DMS79 (cell line): ENCODE results near the gene LOX.
"Not testable (repeated sequence)": the region's sequence is repeated elsewhere in the genome, so short reads cannot be mapped to it uniquely, and the experiment has no call there.

Source experiments
- DNase-seq: peaks from one replicate; lab custom pipeline; 2025; lab: John Stamatoyannopoulos, UW

The LOX gene

GRCh38 chr5:122097391-122097790 lies 19.3 kb upstream of the LOX start:
- no peak for DNase-seq

DNA sequence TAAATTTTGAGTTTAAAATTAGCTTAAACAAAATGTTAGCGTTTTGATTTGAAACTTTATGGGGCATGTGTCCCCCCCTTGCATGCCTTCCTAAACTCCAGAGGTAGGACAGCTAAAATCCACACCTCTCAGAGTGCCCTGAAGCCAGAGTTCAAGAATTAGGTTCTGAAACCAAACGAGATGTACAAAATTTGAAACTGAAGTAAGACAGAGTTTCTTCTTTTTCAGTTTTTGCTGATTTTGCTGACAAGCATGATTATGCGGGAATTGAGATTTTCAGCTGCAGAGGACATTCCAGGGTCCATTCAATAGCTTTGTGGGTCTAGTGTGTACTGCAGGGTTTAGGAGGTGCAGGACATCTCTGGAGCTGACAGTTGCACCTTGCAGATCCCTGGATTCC lies 17.1 kb upstream of the LOX start:
- no peak for DNase-seq

DNA sequence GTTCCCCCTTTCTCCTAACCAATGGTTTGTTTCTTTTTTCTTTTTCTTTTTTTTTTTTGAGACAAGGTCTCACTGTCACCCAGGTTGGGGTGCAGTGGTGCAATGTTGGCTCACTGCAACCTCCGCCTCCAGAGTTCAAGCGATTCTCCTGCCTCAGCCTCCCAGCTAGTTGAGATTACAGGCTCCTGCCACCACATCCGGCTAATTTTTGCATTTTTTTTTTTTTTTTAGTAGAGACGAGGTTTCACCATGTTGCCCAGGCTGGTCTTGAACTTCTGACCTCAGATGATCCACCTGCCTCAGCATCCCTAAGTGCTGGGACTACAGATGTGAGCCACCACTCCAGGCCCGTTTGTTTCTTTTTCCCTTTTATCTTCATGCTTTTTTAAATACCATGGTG lies 16.2 kb upstream of the LOX start:
- DNase-seq, result not testable (repeated sequence)

DNA sequence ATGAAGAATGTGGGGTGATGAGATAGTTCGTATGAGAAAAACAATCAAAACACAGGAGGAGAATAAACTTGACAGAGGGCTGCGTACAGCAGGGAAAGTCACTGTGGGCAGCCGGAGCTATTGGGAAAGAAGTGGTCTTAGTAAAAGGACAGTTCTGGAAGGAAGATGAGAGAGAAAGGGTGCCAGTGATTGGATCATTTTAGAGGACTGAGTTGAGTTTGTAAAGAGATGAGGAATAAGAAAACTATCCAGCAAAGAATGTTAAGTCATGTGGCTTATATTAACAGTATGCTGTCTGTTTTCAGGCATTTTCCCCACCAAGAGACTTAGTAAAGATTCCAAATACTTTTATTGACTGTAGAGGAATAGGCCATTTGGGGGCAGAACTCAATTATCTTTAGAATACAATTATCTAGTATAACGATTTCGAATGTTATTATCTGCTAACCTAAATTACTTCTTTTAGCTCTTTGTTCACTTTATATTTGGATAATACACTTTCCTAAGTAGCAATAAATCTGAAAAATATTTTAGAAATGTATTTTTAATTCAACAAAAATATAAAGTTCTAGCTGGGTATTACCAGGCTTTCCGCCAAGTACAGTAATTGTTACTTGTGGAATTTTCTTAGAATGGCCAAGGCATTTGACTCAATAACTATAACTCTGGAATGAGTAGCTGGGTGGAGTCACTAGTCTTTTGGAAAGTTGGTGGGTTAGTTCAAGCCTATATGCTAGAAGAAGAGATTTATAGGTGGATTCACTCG lies 15.5 kb upstream of the LOX start:
- no peak for DNase-seq

DNA sequence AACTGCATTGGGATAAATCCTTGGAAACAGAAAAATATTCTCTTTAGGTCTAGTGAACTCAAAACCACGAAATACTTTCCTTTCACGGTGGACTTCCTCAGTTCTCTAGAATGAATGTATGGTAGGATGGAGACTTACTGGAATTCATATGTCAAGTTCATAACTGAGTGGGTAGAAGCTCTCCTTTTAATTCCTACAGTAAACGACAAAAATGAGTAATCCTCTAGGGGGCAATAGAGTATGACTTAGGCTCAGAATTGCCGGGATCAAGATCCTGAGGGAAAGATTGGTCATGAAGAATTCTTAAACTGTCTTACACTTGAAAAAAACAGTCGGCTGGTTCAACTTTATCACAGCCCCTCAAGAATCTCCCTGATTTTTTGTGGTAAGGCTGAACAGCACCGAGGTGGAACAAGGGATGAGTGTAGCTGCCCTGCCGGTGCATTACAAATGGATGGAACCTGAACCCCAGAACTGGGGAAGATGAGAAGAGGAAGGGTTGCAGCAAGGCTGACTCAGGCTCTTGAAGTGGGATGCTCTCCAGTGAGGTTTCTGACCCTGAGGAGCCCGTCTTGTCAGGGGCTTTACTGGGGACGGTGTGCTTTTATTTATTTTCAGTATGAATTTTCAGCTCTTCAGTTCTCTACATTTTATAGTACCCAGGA lies 14.0 kb upstream of the LOX start:
- DNase-seq, result no peak

DNA sequence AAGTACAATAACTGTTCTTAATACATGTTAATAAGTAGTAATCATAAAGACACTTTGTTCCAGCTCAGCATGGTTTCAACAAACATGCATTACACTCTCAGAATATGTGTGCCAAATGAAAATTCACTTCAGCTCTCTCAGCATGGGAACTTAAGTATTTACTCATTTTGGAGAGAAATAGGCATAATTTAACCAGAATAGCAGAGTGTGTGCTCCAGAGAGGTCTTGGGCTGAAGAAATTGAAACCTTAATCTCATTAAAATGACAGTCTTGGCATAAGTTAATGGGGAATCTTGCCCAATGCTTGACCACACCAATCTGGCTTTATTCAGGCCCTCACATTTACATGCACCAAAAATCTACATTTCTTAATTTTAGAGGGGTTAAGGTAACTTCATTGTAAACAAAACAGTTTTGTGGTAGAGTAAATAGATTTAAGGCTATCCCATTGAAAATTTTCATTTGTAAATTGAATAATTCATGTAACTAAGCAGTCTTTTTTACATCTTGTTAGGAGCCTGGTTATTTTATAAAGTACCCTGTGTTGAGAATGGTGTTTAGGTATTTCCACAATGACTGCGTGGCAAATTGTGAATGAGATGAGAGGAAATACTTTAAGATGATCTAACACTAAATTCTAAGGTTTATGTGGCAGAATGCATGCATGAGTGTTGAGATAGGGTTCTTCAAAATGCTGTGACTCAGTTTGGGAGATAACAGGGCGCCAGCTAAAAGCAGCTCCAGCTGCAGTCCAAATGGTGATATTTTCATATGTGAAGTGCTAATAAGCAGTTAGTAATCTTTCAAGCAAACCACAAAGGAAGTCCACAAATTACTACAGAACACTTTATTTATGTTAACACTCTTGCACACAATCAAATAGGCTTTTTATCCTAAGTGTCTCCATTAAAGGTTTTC lies 11.3 kb upstream of the LOX start:
- no peak for DNase-seq

- no peak for DNase-seq
Measured at GRCh38 chr5:122085041-122085440, 7.0 kb upstream of the LOX start.

- DNase-seq, result no peak
Measured at GRCh38 chr5:122083535-122083934, 5.5 kb upstream of the LOX start.

GRCh38 chr5:122081541-122081940 lies 3.5 kb upstream of the LOX start:
- no peak for DNase-seq

- DNase-seq, result no peak
Measured at GRCh38 chr5:122077366-122078115, 518 bp downstream of the LOX start.

- DNase-seq, result peak; percentile 3
Measured at GRCh38 chr5:122076669-122077365, 1.2 kb downstream of the LOX start.

DNA sequence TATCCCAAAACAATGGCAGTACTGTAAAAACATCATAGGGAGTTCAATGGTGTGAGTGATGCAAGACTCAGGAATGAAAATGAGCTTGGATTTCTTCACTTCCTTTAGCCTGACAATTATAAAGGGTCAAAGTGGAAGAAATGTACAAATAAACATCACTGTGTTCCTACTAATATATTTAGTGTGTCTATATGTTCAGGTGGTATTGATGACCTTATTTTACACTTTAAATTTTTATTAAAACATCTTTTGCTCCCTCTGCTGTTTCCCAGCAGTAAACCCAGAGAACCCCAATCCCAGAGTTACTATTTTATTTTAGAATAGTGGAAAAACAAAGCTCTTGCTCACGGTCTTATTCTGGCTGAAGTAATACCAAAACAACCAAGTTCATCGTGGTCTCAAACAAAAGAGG lies 2.0 kb downstream of the LOX start:
- DNase-seq, result no peak

DNA sequence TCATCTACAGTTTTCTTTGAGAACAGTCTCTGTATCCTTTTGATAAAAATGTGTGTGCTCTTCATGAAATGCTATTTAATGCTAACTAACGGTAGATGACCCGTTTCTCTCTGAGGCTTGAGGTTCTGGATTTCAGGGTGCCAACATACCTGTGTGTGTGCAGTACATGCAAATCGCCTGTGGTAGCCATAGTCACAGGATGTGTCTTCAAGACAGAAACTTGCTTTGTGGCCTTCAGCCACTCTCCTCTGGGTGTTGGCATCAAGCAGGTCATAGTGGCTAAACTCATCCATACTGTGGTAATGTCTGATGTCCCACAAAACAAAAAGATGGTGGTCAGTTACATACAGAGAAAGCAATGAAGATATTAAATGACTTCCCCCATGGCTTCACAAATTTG lies 4.2 kb downstream of the LOX start:
- no peak for DNase-seq

- DNase-seq, result no peak
Measured at GRCh38 chr5:122073018-122073417, 5.0 kb downstream of the LOX start.

DNA sequence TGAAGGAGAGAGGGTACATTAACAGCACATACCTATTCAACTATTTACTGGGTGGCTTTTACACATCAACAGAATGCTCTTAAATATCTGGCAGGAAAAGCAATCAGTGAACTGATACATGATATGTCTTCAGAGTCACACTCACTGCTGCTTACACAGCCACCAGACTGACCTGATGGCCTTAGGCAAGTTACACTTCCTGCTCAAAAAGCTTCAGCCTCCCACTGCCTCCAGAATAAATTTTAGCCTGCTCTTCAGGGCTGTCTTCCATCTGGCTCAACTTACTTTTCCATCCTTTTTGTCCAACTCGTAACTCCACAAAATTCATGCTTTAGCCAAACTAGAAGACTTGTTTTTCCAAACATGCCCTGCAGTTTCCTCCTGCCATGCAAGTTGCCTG lies 10.7 kb downstream of the LOX start:
- no peak for DNase-seq

DNA sequence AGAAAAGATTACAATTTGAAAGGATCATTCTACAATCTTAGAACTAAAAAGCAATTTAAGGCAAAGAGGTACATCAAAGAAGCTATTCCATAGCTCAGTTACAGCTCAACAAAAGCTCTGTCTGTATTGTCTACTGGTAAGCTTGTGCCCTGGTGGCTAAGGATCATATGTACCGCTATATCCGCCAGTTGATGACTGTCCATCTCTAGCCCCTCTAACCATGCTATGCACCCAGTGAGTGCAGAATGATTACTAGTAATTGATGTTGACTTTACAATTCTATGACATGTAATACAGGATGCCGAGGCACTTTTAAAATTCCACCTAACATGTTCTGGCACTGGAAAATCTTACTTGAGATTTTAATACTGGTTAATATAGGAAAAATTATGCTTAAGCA lies 13.1 kb downstream of the LOX start:
- no peak for DNase-seq

GRCh38 chr5:122063836-122064235 lies 14.2 kb downstream of the LOX start:
- no peak for DNase-seq

DNA sequence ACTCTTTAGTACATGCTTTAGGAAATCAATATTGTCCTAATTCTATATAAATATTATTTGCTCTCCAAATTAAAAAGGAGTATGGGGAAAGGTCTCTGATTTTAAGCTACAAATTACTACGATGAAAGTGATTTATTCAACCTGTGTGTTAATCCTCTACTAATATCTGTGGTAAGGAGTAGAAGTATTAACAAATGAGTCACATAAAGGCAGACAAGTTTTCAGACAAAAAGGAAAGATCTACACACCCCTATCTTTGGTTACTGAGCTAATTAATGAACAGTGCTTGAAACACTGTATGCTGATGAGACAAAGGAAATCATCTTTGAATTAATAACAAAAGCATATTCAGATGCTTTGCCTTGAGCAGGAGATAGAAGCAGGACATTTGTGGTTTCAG lies 15.9 kb downstream of the LOX start:
- no peak for DNase-seq

- no peak for DNase-seq
Measured at GRCh38 chr5:122056913-122057312, 21.1 kb downstream of the LOX start.

DNA sequence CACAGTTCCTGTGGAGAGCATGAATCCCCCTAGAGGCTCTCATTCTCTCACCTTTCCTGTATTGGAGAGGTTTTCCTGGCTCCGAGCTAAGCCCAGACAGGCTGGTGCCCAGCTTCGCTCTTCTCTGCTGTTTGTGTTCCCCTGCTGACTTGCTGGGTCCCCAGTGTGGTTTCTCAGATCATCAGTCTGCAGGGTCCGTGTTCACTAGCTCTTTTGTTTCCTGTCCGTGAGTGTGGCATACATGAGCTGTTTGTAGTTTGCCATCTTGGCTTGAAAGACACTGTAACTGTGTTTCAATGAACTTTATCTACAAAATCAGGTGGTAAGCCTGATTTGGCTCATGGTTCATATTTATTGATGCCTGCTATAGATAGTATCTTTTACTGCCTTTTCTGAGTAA lies 23.8 kb downstream of the LOX start:
- DNase-seq, result no peak
